H1 (cell line): ENCODE results near the gene CCDC88A.
"Not testable (repeated sequence)": the region's sequence is repeated elsewhere in the genome, so short reads cannot be mapped to it uniquely, and the experiment has no call there.

Experiments
- CHD1 ChIP-seq: IDR thresholded peaks from 2 replicates; pipeline ENCODE4 v1.6.1; 2012; ENCODE audit warnings: low read depth, low read length, improper control_type of control experiment
- CTCF ChIP-seq, 3 experiments: IDR thresholded peaks; 1 replicate in 2 of 3; 2 replicates in 1 of 3; pipeline versions ENCODE4 v1.5.1 to v1.6.1; 2011; ENCODE audit warnings: low read length in 3 of 3, mild to moderate bottlenecking in 3 of 3, inconsistent platforms in 2 of 3, low read depth in 1 of 3, moderate library complexity in 1 of 3; ENCODE audit not compliant: insufficient read depth in 1 of 3; ENCODE audit errors: control extremely low read depth in 1 of 3
- EP300 ChIP-seq, 2 experiments: IDR thresholded peaks; 1 replicate in 1 of 2; 2 replicates in 1 of 2; pipeline ENCODE4 v1.6.1; 2011 to 2012; ENCODE audit warnings: low read depth in 2 of 2, low read length in 2 of 2, mild to moderate bottlenecking in 2 of 2, borderline replicate concordance in 1 of 2, inconsistent platforms in 1 of 2, moderate library complexity in 1 of 2
- GABPA ChIP-seq: IDR thresholded peaks from 2 replicates; pipeline ENCODE4 v1.6.1; 2011; ENCODE audit warnings: mild to moderate bottlenecking, low read length, moderate library complexity, borderline replicate concordance; ENCODE audit not compliant: insufficient read depth
- JUN ChIP-seq: IDR thresholded peaks from 2 replicates; pipeline ENCODE4 v1.6.1; 2011; ENCODE audit warnings: low read depth, mild to moderate bottlenecking, improper control_type of control experiment, low read length
- MAFK ChIP-seq: IDR thresholded peaks from 2 replicates; pipeline ENCODE4 v1.6.1; 2012; ENCODE audit warnings: low read depth, mild to moderate bottlenecking, improper control_type of control experiment, low read length
- POLR2A ChIP-seq, 2 experiments: IDR thresholded peaks; 1 replicate in 1 of 2; 2 replicates in 1 of 2; pipeline ENCODE4 v1.6.1; 2011; ENCODE audit warnings: low read depth in 2 of 2, low read length in 2 of 2, mild to moderate bottlenecking in 2 of 2; ENCODE audit errors: control extremely low read depth in 1 of 2
- POLR2AphosphoS5 ChIP-seq: IDR thresholded peaks from 2 replicates; pipeline ENCODE4 v1.6.1; 2011; ENCODE audit warnings: low read depth, low read length
- SP2 ChIP-seq: IDR thresholded peaks from 2 replicates; pipeline ENCODE4 v1.6.1; 2012; ENCODE audit warnings: mild to moderate bottlenecking, low read length, inconsistent platforms
- USF2 ChIP-seq: IDR thresholded peaks from 2 replicates; pipeline ENCODE4 v1.6.1; 2011; ENCODE audit warnings: low read length, improper control_type of control experiment
- YY1 ChIP-seq: IDR thresholded peaks from 2 replicates; pipeline ENCODE4 v1.6.1; 2011; ENCODE audit warnings: low read depth, mild to moderate bottlenecking, low read length
- TF ChIP-seq, protein P1 (sequence below): IDR thresholded peaks from 2 replicates; pipeline ENCODE4 v1.6.1; 2012; ENCODE audit warnings: inconsistent platforms

GRCh38 chr2:55450014-55450413, 30.4 kb upstream of the CCDC88A start:
- not testable (repeated sequence) for TF ChIP-seq CTCF (IDR thresholded peaks at IDR 0.05; ENCODE audit: control extremely low read depth in 1 of 3, insufficient read depth in 1 of 3, low read depth in 1 of 3, low read length in 3 of 3); POLR2AphosphoS5; CHD1; SP2; GABPA; YY1; USF2; POLR2A (IDR thresholded peaks at IDR 0.05; ENCODE audit: control extremely low read depth in 1 of 2, low read depth in 2 of 2, low read length in 2 of 2); JUN; EP300 (IDR thresholded peaks at IDR 0.05; ENCODE audit: borderline replicate concordance in 1 of 2, low read depth in 2 of 2, low read length in 2 of 2); MAFK
- TF ChIP-seq, protein P1, sequence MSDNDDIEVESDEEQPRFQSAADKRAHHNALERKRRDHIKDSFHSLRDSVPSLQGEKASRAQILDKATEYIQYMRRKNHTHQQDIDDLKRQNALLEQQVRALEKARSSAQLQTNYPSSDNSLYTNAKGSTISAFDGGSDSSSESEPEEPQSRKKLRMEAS = not testable (repeated sequence)
